RKO (cell line): Measurements from ENCODE around the gene GLRA2.
A peak's percentile ranks its signal among the peaks of the same experiment; 100 is the strongest.

Source experiments
- DNase-seq: peaks from one replicate; pipeline ENCODE4 v3.0.0-alpha.2; 2016; ENCODE audit warnings: low spot score

GLRA2 gene

DNA sequence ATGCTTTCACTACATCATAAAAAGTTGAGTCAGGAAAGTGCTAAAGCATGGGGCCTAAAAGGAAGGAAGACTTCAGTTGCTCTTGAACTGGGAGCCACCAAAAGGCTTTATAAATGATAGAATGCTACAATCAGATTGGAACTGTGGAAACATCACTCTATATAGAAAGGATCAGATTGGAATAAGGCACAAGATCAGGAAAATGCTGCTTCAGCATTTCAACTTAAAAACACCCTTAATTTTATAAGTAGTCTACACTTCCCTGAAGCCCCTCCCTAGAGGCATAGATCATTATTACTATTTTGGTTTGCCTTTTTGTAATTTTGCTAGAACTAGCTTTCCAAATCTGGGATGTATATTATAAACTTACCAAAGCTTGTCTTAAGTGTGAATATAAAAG, 172.8 kb downstream of the GLRA2 start:
- DNase-seq: no peak

DNA sequence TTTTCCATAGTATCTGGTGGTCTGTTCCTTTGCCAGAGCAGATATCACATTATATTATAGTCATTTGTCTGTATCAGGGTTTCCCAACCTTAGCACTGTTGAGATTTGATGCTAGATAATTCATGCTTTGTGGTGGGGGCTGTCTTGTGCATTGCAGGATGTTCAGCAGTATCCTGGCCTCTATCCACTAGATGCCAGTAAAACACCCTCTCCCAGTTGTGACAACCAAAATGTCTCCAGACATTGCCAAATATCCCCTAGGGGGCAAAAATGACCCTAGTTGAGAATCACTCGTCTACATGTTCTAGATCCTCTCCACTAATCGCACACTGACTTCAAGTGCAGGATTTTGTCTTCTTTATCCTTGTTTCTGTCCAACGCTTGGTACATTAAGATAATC, 182.8 kb downstream of the GLRA2 start:
- no peak for DNase-seq

DNA sequence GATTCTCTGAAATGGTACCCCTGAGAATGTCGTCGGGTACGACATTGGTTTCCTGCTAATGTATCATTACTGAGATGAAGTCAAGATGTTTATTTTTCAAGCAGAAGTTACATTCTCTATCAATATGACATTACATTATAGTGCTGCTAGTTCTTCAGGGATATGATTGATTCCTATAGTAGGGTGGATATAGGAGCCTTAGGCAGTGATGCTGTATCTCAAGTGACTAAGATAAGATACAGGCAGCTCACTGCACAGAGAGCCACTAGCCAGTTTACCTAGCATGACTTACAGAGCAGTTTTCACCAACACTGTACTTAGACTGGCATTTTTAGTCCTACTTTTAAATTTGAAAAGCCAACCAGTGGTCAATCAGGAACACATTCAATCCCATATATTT, 188.6 kb downstream of the GLRA2 start:
- no peak for DNase-seq

DNA sequence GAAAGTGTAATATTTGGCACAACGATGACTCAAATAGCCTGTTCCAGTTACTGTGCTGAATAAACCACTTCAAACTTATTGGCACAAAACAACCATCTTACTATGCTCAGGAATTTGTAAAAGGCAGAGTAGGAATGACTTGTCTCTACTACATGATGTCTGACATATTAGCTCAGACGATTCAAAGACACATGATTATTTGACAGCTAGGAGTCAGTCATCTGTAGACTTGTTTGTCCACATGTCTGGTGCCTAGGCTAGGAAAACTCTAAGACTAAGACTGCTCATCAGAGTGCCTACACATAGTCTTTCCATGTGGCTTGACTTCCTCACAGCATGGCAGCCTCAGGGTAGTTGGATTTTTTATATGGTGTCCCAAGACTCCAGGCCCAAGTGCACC, 189.1 kb downstream of the GLRA2 start:
- DNase-seq: peak; percentile 24

DNA sequence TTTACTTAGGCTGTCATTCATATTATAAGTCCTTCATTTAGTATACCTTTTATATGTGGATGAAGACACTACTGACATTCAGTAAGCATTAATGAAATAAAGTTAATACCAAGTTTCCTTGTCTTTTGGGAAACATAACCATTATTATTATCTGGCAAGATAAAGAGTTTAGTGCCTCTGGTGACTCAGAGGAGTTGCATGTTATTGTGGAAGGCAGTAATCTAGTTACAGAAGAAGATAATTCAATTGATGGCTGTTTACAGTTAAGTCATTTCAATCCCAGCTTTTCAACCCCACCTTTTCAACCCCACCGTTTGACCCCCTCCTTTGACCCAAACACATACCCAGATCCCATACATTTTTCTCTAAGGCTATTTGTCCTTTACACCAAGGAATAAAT, 199.7 kb downstream of the GLRA2 start:
- no peak for DNase-seq

DNA sequence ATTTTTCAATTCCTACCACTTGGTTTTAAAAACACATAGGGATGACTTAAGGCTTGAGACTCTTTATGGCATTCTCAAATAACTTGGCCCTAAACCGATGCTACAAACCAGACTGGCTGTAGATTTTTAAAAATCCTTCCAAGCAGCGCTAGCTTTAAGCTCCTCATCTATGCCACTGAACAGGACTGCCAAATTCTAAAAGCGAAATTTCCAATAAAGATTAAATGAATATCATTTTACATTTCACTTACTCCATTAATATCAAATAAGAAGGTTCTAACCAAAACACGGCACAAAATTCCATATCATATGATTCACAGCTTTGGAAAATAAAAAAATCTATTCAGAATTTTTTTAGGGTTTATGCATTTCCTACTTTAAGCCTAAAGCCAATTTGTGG, 209.3 kb downstream of the GLRA2 start:
- no peak for DNase-seq

DNA sequence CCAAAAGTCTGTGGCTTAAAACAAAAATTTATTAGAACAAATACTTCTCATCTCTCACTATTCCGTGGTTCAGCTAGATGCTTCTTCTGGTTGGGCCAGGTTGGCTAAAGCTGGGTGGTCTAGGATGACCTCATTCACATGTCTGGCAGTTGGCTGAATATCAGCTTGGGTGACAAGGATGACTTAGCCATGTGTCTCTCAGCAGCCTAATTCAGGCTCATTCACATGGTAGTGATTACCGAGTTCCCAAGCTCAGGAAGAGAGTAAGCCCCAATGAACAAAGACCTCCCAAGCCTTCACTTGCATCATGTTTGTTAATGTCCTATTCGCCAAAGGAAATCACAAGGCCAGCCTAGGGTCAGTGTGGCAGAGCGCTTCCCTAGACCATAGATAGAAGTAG, 224.1 kb downstream of the GLRA2 start:
- DNase-seq: no peak

DNA sequence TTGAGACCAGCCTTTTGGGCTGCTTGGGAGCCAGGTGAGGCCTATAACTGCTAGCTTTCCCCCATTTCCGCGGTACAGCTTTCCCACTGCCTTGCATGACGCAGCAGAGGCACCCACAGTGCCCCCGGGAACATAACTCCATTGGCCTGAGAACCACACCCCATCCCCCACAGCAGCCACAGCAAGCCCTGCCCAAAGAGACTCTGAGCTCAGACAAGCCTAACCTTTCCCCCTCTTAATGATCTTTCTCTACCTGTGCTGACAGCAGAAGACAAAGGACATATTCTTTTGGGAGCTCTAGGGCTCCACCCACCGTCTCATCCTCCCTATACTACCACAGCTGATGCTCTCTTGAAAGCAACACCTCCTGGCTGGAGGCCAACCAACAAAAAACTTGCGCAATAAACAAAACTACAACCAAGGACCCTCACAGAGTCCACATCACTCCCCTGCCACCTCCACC, 228.7 kb downstream of the GLRA2 start:
- no peak for DNase-seq

DNA sequence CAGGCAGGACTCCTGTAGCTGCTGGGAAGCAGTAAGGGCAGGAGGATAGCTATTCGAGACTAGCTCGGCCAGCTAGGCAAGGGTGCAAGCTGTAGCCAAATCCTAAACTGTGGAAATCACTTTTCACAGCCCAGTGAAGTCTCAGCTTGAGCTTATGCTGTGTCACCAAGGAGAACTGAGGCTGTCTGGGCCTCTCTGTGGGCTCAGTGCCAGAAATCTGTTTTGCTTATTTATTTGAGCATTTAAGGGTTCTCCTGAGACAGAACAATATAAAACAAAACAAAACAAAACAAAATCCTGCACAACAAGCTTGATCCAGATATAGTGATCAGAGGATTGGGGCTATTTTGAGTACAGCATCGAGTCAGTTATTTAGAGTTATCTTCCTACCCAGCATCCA, 246.1 kb downstream of the GLRA2 start:
- DNase-seq: no peak

DNA sequence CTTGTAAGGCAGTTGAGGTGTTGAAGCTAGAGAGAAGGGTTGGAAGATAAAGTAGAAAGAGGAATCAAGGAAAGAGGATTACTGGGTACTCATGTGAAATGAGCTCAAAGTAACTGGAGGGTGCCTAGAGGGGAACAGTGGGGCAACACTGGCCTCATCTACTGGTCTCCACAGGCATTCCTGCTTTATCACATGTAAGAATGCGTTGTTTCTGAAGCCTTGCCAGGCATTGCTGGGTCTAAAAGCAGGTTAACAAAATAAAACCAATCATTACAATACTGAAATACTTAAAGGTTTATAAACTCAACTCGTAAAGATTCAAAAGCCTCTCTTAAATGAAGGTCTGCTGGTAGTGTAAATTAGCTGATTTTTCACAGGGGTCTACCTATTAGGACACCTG, 247.6 kb downstream of the GLRA2 start:
- no peak for DNase-seq

DNA sequence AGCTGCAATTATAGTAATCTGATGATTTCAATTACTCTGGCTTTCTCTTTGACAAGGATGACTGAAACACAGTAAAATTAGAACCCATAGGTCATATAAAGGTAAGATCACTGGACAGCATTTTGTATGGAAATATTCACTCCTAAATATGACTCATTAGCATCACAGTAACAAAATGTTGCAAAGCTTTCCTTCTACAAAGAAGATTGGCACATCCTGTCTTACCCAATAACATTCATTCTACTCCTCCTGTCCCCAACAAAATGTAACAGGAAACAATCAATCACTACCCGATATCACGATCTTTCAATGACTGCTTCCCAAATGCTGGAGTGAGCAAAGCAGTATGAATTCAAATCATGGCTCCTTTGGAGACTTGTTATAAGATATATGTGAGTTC, 248.2 kb downstream of the GLRA2 start:
- DNase-seq: no peak

DNA sequence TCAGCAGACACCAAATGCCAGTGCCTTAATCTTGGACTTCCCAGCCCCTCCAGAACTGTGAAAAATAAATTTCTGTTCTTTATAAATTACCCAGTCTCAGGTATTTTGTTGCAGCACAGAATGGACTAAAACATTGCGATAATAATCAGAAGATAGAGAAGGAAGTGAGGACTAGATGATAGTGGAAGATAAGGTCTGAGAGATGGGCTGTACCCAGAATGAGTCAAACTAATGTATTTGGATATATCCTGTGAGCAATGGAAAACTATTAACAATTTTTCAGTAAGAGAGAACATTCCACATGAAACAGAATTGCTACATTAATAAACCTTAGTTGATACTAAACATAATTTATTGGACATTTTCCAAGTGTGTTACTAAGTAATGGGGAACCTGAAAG, 250.2 kb downstream of the GLRA2 start:
- no peak for DNase-seq
